Stimulated activated effector memory CD8-positive, alpha-beta T cell treated with anti-CD3 and anti-CD28 coated beads, Interleukin-12 subunit alpha, Interleukin-12 subunit beta, amount 100 ng/mL, for 72 hours (primary cell): ENCODE results near the gene TECPR1.

Experiments
- ATAC-seq: fragments of 150-1000 bp; cut with Tn5 transposase; 2 replicates; pipeline ENCODE4 v1.10.0; 2021
- DNase-seq, 2 donors: peaks; one replicate each; pipeline ENCODE4 v3.0.0; 2021 to 2022; ENCODE audit warnings: low spot score in 2 of 2
- H3K27ac Mint-ChIP-seq: one replicate; pipeline ENCODE4 v1.8.0; 2022; ENCODE audit warnings: mild to moderate bottlenecking, mixed read lengths
- H3K36me3 Mint-ChIP-seq: one replicate; pipeline ENCODE4 v1.8.0; 2022; ENCODE audit warnings: mild to moderate bottlenecking, mixed read lengths
- H3K4me1 Mint-ChIP-seq: one replicate; pipeline ENCODE4 v1.8.0; 2022; ENCODE audit warnings: mixed read lengths
- H3K4me3 Mint-ChIP-seq: one replicate; pipeline ENCODE4 v1.8.0; 2022; ENCODE audit warnings: mild to moderate bottlenecking, mixed read lengths
- H3K9me3 Mint-ChIP-seq: one replicate; pipeline ENCODE4 v1.8.0; 2022; ENCODE audit warnings: mixed read lengths

Gene TECPR1

DNA sequence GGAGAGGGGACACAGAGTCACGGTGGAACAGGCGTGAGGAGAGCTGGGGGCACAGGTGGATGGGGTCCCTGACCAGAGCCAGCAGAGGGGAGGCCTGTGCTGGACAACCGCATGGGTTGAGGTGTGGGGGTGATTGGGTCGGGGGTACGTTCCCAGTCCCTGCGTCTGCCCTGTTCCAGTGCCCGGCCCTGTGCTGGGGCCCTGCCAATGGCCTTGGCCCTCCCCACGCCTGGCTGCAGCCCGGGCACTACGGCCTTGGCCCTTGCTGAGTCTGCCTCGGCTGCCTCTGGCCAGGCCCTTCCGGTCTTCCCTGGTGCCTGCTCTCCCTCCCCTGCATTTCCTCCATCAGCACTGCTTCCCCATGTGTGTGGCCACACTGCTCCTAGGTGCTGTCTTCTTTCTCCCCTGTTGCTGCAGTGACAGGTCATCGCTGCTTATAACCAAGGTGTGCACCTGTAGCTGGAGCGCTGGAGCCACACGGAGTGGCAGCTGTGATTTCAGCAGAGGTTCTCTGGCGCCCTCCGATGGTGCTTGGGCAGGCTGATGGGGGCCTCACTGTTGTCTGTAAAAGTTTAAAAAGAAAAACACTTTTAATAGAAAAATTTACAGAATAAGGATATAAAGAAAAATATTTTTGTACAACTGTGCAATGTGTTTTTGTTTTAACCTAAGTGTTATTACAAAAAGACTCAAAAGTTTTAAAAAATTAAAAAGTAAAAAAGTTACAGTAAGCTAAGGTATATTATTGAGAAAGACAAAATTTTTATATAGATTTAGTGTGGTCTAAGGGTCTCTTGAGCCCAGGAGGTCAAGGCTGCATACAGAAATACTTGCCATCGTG, 86.0 kb downstream of the TECPR1 start:
- Mint-ChIP-seq H3K4me3 (no peak overlapping the region), H3K27ac (no peak overlapping the region)
- peak; percentile 23 to 59 for DNase-seq

More for the DNA sequence above, 86.0 kb downstream of the TECPR1 start:
- Mint-ChIP-seq H3K36me3 (peaks cover 4% of the 10 kb centered on the region), H3K9me3 (no peaks in the 10 kb centered on the region), H3K4me1 (peaks cover 10% of the 10 kb centered on the region)
- peak; percentile 68 for ATAC-seq
